ENCODE results near the gene CCDC32. TPM values are rescaled to one million over a fixed set of nuclear protein-coding genes. Genes with fewer than 3 reads are reported as not detected.

CCDC32 gene
- total RNA-seq, 1 donor from 2014 or later, result 20.7 TPM

DNA sequence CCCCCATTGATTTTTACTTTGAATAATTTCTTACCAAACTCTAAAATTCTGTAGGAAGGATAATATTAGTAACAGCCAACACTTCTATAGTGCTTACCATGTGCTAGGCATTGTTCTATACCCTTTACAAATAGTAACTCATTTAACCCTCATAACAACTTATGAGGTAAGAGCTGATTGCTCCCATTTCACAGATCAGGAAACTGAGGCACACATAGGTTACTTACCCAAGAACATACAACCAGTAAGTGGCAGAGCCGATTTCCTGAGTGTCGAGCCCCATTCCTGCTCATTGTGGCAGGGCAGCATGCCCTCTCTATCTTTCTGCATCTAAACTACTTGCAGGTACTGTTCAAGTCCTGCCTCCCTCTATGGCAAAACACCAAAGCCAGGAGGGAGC is 9.0 kb downstream of the CCDC32 start:
- peaks cover 33% of the 10 kb centered on the region for H3K36me3 ChIP-seq

DNA sequence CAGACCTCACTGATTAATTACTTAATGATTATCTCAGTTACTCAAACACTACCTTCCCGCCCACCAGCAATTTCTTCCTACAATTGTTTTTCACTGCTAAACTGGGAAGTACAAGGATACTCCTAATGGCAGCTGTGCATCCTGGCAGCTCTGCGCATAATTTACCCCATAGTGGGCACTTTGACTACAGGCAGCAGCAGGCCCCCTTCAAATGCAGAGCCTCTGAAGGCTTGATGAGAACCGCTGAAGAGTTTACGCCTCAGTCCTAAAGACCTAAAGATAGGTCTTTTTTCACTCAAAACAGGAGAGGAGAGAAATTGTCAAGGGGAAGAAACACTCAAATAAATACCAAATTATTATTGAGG is 10.7 kb downstream of the CCDC32 start:
- intact Hi-C loops (cut with DNase I), result no loop called here
- no peak overlapping the region for H3K27ac ChIP-seq
- H3K4me3 ChIP-seq, result no peak overlapping the region
- TF ChIP-seq, protein P1, sequence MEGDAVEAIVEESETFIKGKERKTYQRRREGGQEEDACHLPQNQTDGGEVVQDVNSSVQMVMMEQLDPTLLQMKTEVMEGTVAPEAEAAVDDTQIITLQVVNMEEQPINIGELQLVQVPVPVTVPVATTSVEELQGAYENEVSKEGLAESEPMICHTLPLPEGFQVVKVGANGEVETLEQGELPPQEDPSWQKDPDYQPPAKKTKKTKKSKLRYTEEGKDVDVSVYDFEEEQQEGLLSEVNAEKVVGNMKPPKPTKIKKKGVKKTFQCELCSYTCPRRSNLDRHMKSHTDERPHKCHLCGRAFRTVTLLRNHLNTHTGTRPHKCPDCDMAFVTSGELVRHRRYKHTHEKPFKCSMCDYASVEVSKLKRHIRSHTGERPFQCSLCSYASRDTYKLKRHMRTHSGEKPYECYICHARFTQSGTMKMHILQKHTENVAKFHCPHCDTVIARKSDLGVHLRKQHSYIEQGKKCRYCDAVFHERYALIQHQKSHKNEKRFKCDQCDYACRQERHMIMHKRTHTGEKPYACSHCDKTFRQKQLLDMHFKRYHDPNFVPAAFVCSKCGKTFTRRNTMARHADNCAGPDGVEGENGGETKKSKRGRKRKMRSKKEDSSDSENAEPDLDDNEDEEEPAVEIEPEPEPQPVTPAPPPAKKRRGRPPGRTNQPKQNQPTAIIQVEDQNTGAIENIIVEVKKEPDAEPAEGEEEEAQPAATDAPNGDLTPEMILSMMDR (IDR thresholded peaks at IDR 0.05), result no peak
- H3K9me3 ChIP-seq, result no peaks in the 10 kb centered on the region
- ATAC-seq, result no peak
- peaks cover 42% of the 10 kb centered on the region for H3K36me3 ChIP-seq
- no peaks in the 10 kb centered on the region for H3K27me3 ChIP-seq
- no peaks in the 10 kb centered on the region for H3K4me1 ChIP-seq
- no peak for DNase-seq

More for the DNA sequence above, 9.0 kb downstream of the CCDC32 start:
- TF ChIP-seq, protein P1 (IDR thresholded peaks at IDR 0.05), result no peak
- H3K27me3 ChIP-seq, result no peaks in the 10 kb centered on the region
- ATAC-seq (no peak), DNase-seq (no peak)
- no peak overlapping the region for H3K4me3 ChIP-seq
- no peaks in the 10 kb centered on the region for H3K9me3 ChIP-seq
- intact Hi-C loops (cut with DNase I), result no loop called here
- no peak overlapping the region for H3K27ac ChIP-seq
- H3K4me1 ChIP-seq, result no peaks in the 10 kb centered on the region

DNA sequence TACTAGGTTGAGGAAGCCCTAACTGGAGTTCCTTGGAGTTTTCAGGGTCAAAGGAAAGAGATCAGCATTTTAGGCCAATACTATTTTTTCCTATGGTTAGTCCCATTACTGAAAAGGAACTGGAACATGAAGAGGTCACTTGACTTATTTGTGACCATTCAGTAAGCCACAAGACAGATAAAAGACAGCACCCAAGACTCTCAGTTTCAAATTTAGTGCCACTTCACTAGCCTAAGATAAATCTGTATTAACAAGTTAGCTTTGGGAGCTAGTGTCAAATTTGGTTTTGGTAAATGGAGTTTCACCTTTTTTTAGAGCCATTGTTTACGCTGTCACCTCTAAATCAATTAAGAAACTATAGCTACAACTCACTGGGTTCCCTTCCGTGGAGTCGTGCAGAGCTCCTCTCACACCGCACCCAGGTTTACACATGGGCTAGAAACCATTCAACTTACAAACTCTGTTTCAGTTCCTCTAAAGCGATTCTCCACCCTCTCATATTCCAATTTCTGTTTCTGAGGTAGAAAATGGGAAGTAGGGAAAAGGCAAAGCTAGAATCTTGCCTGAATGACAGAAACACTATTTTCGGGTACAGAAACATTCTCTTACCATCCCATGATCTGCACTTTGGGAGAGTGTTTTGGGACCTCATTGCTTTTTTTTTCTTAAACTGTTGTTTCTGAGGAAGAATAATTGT is 14.4 kb downstream of the CCDC32 start:
- DNase-seq, result no peak
- ATAC-seq, result peak; percentile 81
- no peak overlapping the region for H3K4me3 ChIP-seq
- TF ChIP-seq, protein P1 (IDR thresholded peaks at IDR 0.05), result no peak
- H3K27ac ChIP-seq, result peak overlapping the region; percentile 17
- peaks cover 37% of the 10 kb centered on the region for H3K36me3 ChIP-seq
- intact Hi-C loops (cut with DNase I), result no loop called here
- H3K27me3 ChIP-seq, result no peaks in the 10 kb centered on the region
- H3K9me3 ChIP-seq, result no peaks in the 10 kb centered on the region
- no peaks in the 10 kb centered on the region for H3K4me1 ChIP-seq

DNA sequence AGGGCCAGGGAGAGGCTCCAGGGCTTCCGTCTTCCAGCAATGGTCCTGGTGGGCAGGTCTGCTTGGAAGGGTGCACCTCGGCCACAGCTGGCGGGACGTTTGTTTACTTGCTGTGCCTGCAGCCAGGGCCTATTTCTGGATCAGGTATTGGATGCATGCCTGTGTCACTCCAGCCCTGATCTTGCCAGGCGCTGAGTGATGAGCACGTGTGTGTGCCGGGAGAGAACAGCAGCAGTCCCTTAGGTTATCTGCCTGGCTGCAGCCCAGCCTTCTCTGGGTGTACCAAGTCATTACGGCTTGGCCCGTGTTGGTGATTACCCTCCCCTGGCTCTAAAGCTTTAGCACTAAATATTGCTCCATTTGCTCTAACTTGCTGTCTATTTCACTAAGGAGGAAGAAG is 14.9 kb downstream of the CCDC32 start:
- DNase-seq, result no peak
- H3K27ac ChIP-seq, result peak overlapping the region; percentile 17
- ATAC-seq, result peak; percentile 26
- TF ChIP-seq, protein P1 (IDR thresholded peaks at IDR 0.05), result no peak
- intact Hi-C loops (cut with DNase I), result no loop called here
- no peaks in the 10 kb centered on the region for H3K9me3 ChIP-seq
- H3K27me3 ChIP-seq, result no peaks in the 10 kb centered on the region
- H3K4me3 ChIP-seq, result no peak overlapping the region
- H3K36me3 ChIP-seq, result peaks cover 31% of the 10 kb centered on the region
- H3K4me1 ChIP-seq, result no peaks in the 10 kb centered on the region

DNA sequence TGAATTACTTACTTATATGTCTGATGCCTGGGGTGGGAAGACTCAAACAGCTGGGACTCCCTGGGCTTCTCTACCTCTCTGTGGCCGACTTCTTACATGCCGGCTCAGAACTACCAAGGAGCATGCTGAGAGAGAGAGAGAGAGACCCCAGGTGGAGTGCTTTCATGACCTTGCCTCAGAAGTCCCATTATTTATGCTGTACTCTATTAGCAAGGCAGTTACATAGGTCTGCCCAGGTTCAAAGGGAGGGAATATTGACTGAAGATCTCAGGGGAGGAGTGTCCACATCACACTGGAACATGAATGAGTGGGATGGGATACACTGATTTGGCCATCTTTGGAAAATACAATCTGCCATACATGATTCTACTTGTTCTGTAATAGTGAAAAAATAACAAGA is 16.2 kb downstream of the CCDC32 start:
- Histone ChIP-seq H3K27ac (no peak overlapping the region), H3K4me1 (no peaks in the 10 kb centered on the region), H3K36me3 (peaks cover 25% of the 10 kb centered on the region), H3K9me3 (no peaks in the 10 kb centered on the region), H3K4me3 (no peak overlapping the region), H3K27me3 (no peaks in the 10 kb centered on the region)
- intact Hi-C loops (cut with DNase I), result no loop called here
- no peak for ATAC-seq
- TF ChIP-seq, protein P1 (IDR thresholded peaks at IDR 0.05), result no peak
- no peak for DNase-seq

DNA sequence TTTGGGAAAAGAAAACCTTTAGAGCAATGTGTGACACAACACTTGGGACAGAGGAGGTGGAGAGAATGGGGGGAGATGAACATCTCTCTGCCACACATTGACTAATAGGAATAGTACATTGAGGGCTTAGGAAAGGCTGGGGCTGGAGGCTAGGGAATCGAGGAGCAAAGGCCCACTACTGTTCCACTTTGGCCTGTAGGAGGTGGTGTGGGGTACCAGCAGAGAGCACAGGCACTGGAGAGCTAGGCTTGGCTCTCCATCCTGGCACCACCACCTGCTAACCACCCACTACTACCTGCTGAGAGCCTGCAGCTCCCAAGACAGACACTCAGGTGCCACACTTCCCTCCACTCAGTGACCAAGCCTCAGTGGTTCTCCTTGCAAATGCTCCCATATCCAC is 19.4 kb downstream of the CCDC32 start:
- no peak for ATAC-seq
- H3K36me3 ChIP-seq, result peaks cover 12% of the 10 kb centered on the region
- TF ChIP-seq, protein P1 (IDR thresholded peaks at IDR 0.05), result no peak
- H3K9me3 ChIP-seq, result no peaks in the 10 kb centered on the region
- no peaks in the 10 kb centered on the region for H3K27me3 ChIP-seq
- H3K4me3 ChIP-seq, result no peak overlapping the region
- no peak for DNase-seq
- intact Hi-C loops (cut with DNase I), result no loop called here
- no peaks in the 10 kb centered on the region for H3K4me1 ChIP-seq
- H3K27ac ChIP-seq, result no peak overlapping the region

All from upper lobe of right lung (tissue), 1 donor.